ENCODE data around the gene MEIS2. TPM values are rescaled to one million over a fixed set of nuclear protein-coding genes. Genes with fewer than 3 reads are reported as not detected.

Gene MEIS2
- total and polyA plus RNA-seq, 2 of the 13 experiments (the other 11 are each of a cell fraction or from before 2014, with no cell fraction given) = 10.7 to 12.4 TPM

DNA sequence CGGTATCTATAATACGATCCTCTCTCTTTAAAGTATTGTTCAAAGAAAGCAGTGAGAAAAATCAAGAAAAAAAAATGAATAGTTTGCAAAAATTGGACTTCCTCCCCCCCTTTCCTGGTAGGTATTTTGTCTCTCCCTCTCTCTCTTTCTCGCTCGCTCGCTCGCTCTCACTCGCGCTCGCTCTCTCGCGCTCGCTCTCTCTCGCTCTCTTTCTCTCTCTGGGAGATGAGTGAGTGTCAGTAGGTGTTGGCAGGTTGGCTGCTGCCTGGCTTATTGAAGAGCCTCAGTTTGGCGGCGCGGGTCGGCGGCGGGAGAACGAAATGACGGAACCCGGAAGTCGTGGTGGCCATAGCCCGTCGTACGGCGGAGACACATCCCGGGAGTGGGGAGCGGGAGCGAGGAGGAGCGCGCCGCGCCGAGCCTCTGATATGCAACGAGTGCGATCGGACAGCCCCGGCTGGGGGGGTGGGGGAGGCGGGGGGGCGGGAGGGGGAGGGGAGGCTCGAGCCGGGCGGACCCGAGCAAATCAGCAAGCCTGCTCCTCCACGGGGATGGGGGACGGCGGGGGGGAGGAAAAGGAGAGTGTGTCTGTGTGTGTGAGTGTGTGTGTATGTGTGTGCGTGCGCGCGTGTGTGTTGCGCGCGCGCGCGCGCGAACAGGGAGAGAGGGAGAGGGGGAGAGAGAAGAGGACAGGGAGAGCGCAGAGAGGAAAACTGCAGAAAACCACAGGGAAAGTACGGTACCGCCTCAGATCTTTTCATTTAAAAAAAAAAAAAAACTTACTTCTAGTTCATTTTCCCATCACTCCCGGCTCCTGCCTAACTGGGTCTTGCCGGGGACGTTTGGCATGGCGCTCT is at the start of gene MEIS2 (continued):
- TF ChIP-seq GTF3A (CRISPR knock-in tag; conservative IDR thresholded peaks at IDR 0.05) (no peak), ZNF333 (CRISPR knock-in tag; IDR thresholded peaks at IDR 0.05; ENCODE audit: borderline replicate concordance) (no peak), PHB2 (IDR thresholded peaks at IDR 0.05; ENCODE audit: partially characterized antibody) (no peak), ZNF607 (CRISPR knock-in tag; IDR thresholded peaks at IDR 0.05; ENCODE audit: borderline replicate concordance) (no peak), ZNF644 (CRISPR knock-in tag; IDR thresholded peaks at IDR 0.05; ENCODE audit: low read depth) (no peak), IRX3 (CRISPR knock-in tag; IDR thresholded peaks at IDR 0.05; ENCODE audit: borderline replicate concordance, low read depth) (no peak), HES4 (CRISPR knock-in tag; IDR thresholded peaks at IDR 0.05; ENCODE audit: borderline replicate concordance) (no peak), ZNF331 (CRISPR knock-in tag; IDR thresholded peaks at IDR 0.05) (0 out of 2 replicates have a peak, but pooled peaks have one; percentile 4), ZFP36L2 (CRISPR knock-in tag; IDR thresholded peaks at IDR 0.05) (no peak), ZNF547 (CRISPR knock-in tag; IDR thresholded peaks at IDR 0.05) (no peak), XRCC5 (optimal IDR thresholded peaks at IDR 0.05; ENCODE audit: low read length) (no peak), ZNF816 (CRISPR knock-in tag; IDR thresholded peaks at IDR 0.05; ENCODE audit: borderline replicate concordance) (no peak), ZKSCAN5 (CRISPR knock-in tag; IDR thresholded peaks at IDR 0.05) (no peak), ZNF10 (CRISPR knock-in tag; IDR thresholded peaks at IDR 0.05; ENCODE audit: borderline replicate concordance, low read depth) (no peak), MYNN (CRISPR knock-in tag; IDR thresholded peaks at IDR 0.05; ENCODE audit: low read depth) (no peak), ZNF430 (CRISPR knock-in tag; IDR thresholded peaks at IDR 0.05) (no peak), ZNF20 (CRISPR knock-in tag; IDR thresholded peaks at IDR 0.05) (no peak), THAP11 (CRISPR knock-in tag; IDR thresholded peaks at IDR 0.05) (peak; percentile 38; the same call in 1 of the 2 replicates)
- TF ChIP-seq, protein P1, sequence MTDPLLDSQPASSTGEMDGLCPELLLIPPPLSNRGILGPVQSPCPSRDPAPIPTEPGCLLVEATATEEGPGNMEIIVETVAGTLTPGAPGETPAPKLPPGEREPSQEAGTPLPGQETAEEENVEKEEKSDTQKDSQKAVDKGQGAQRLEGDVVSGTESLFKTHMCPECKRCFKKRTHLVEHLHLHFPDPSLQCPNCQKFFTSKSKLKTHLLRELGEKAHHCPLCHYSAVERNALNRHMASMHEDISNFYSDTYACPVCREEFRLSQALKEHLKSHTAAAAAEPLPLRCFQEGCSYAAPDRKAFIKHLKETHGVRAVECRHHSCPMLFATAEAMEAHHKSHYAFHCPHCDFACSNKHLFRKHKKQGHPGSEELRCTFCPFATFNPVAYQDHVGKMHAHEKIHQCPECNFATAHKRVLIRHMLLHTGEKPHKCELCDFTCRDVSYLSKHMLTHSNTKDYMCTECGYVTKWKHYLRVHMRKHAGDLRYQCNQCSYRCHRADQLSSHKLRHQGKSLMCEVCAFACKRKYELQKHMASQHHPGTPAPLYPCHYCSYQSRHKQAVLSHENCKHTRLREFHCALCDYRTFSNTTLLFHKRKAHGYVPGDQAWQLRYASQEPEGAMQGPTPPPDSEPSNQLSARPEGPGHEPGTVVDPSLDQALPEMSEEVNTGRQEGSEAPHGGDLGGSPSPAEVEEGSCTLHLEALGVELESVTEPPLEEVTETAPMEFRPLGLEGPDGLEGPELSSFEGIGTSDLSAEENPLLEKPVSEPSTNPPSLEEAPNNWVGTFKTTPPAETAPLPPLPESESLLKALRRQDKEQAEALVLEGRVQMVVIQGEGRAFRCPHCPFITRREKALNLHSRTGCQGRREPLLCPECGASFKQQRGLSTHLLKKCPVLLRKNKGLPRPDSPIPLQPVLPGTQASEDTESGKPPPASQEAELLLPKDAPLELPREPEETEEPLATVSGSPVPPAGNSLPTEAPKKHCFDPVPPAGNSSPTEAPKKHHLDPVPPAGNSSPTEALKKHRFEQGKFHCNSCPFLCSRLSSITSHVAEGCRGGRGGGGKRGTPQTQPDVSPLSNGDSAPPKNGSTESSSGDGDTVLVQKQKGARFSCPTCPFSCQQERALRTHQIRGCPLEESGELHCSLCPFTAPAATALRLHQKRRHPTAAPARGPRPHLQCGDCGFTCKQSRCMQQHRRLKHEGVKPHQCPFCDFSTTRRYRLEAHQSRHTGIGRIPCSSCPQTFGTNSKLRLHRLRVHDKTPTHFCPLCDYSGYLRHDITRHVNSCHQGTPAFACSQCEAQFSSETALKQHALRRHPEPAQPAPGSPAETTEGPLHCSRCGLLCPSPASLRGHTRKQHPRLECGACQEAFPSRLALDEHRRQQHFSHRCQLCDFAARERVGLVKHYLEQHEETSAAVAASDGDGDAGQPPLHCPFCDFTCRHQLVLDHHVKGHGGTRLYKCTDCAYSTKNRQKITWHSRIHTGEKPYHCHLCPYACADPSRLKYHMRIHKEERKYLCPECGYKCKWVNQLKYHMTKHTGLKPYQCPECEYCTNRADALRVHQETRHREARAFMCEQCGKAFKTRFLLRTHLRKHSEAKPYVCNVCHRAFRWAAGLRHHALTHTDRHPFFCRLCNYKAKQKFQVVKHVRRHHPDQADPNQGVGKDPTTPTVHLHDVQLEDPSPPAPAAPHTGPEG (CRISPR knock-in tag; IDR thresholded peaks at IDR 0.05) = no peak
- TF ChIP-seq, protein P2, sequence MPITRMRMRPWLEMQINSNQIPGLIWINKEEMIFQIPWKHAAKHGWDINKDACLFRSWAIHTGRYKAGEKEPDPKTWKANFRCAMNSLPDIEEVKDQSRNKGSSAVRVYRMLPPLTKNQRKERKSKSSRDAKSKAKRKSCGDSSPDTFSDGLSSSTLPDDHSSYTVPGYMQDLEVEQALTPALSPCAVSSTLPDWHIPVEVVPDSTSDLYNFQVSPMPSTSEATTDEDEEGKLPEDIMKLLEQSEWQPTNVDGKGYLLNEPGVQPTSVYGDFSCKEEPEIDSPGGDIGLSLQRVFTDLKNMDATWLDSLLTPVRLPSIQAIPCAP (CRISPR knock-in tag; IDR thresholded peaks at IDR 0.05; ENCODE audit: low read depth) = no peak

All from HepG2 (cell line).